ENCODE results near the gene SIRPB2. TPM values are rescaled to one million over a fixed set of nuclear protein-coding genes. Genes with fewer than 3 reads are reported as not detected.

Gene SIRPB2
- total RNA-seq, 2 experiments from 2014 or later = not detected

- intact Hi-C loops (cut with micrococcal nuclease; ENCODE audit: unreplicated experiment) = loop anchor here (10.0 kb wide), 2 partner anchors 155 to 245 kb away; partner anchors contain the start of gene RAD21L1
- Histone ChIP-seq H3K36me3 (ENCODE audit: insufficient read depth, low read length) (no peaks in the 10 kb centered on the region), H3K4me1 (ENCODE audit: insufficient read depth, low read length, poor library complexity, severe bottlenecking) (peaks cover 24% of the 10 kb centered on the region), H2AFZ (ENCODE audit: low read length) (no peak overlapping the region), H3K9me3 (ENCODE audit: low read length) (no peaks in the 10 kb centered on the region), H3K79me2 (ENCODE audit: insufficient read depth, low read depth, low read length) (peaks cover 12% of the 10 kb centered on the region), H4K20me1 (ENCODE audit: insufficient read depth, low read length) (peaks cover 11% of the 10 kb centered on the region), H3K4me3 (ENCODE audit: low read depth, low read length, poor library complexity, severe bottlenecking) (no peak overlapping the region), H3K9me2 (ENCODE audit: insufficient read depth, low read length) (no peaks in the 10 kb centered on the region), H3K27ac (ENCODE audit: low read depth, low read length, poor library complexity, severe bottlenecking) (no peak overlapping the region), H3K4me2 (ENCODE audit: low read length) (no peak overlapping the region)
- no peak for TF ChIP-seq EZH2phosphoT487 (IDR thresholded peaks at IDR 0.05; ENCODE audit: borderline replicate concordance, low read depth, low read length)
- peak; percentile 79 for TF ChIP-seq CTCF (conservative IDR thresholded peaks at IDR 0.05; ENCODE audit: low read length)
- CTCF ChIA-PET (ENCODE audit: unreplicated experiment) = no interaction called here
- DNase-seq (ENCODE audit: low spot score) = peak; percentile 51
- no TSS peak for BruUV-seq (replicated peaks)
- POLR2A ChIA-PET = no interaction called here
These were observed 21.2 kb downstream of the SIRPB2 start for GRCh38 chr20:1469925-1470571.

- H3K4me3 ChIP-seq (ENCODE audit: low read depth, low read length, poor library complexity, severe bottlenecking) = no peak overlapping the region
- POLR2A ChIA-PET = no interaction called here
- H2AFZ ChIP-seq (ENCODE audit: low read length) = no peak overlapping the region
These were observed 21.8 kb downstream of the SIRPB2 start for GRCh38 chr20:1469306-1469905.

More at GRCh38 chr20:1469306-1469905, 21.8 kb downstream of the SIRPB2 start:
- Histone ChIP-seq H3K4me1 (ENCODE audit: insufficient read depth, low read length, poor library complexity, severe bottlenecking) (peaks cover 25% of the 10 kb centered on the region), H3K9me2 (ENCODE audit: insufficient read depth, low read length) (no peaks in the 10 kb centered on the region), H3K4me2 (ENCODE audit: low read length) (no peak overlapping the region), H3K79me2 (ENCODE audit: insufficient read depth, low read depth, low read length) (peaks cover 18% of the 10 kb centered on the region), H4K20me1 (ENCODE audit: insufficient read depth, low read length) (peaks cover 16% of the 10 kb centered on the region), H3K27ac (ENCODE audit: low read depth, low read length, poor library complexity, severe bottlenecking) (no peak overlapping the region), H3K36me3 (ENCODE audit: insufficient read depth, low read length) (peaks cover 2% of the 10 kb centered on the region; the same call in 1 of the 2 replicates), H3K9me3 (ENCODE audit: low read length) (no peaks in the 10 kb centered on the region)
- CTCF ChIA-PET (ENCODE audit: unreplicated experiment) = no interaction called here
- intact Hi-C loops (cut with micrococcal nuclease; ENCODE audit: unreplicated experiment) = no loop called here
- BruUV-seq (replicated peaks) = no TSS peak
- DNase-seq (ENCODE audit: low spot score) = no peak
- TF ChIP-seq CTCF (conservative IDR thresholded peaks at IDR 0.05; ENCODE audit: low read length) (no peak), EZH2phosphoT487 (IDR thresholded peaks at IDR 0.05; ENCODE audit: borderline replicate concordance, low read depth, low read length) (no peak)

Data from OCI-LY7 (cell line).